Right lobe of liver (tissue), 4 donors: ENCODE data around the gene DUOX2.

Experiments used
- CTCF ChIP-seq, 4 donors: fragments of 200-600 bp in 3 of 4; fragments of 450-650 bp in 1 of 4; IDR thresholded peaks; one replicate each; pipeline versions ENCODE4 v1.5.1 to v1.8.0; 2016 to 2022; ENCODE audit warnings: antibody characterized with exemption in 4 of 4, mild to moderate bottlenecking in 2 of 4
- POLR2A ChIP-seq: fragments of 450-650 bp; IDR thresholded peaks from one replicate; pipeline ENCODE4 v1.6.1; 2017; ENCODE audit warnings: antibody characterized with exemption, mild to moderate bottlenecking
- donor health status: DM: no; HTN: no; CAD: no.
- donor health status: DM: no; HTN: no; CAD: no.
- donor health status: DM: no; HTN: yes; CAD: no.

GRCh38 chr15:45118996-45119395 is 5.0 kb upstream of the DUOX2 start:
- TF ChIP-seq CTCF (IDR thresholded peaks at IDR 0.05), result no peak
- no peak for TF ChIP-seq POLR2A
